ENCODE data around the gene MED14.

DNA sequence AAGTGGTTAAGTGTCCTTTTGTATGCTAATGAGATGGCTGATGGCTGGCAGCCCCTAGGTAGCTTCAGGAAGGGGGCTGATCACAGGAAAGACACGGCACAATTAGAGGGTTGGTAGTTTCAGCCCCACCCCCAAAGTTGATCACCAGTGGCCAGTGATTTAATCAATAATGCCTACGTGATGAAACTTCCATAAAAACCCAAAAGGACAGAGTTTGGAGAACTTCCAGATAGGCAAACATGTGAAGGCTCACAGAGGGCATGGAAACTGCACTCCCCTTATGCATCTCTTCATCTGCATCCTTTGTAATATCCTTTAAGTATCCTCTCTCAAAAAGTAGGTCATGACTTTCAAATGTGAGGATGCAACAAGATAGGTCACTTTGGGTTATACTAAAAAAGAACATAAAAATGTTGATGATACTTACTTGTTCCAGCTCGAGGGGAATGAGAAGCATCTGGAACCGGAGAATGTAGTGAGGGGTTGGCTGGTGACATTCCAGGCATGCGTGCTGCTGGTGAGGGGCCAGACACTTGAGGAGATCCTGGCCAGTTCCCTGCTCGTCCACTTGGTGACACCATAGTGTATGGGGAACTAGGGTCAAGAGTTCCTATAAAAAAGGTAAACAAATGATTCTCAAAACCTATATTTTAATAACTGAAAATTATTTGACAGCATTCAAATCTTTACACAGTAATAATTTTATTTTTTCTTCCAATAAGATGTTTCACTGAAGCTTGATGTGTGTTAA, 71.3 kb downstream of the MED14 start:
- TF ChIP-seq, protein P1, sequence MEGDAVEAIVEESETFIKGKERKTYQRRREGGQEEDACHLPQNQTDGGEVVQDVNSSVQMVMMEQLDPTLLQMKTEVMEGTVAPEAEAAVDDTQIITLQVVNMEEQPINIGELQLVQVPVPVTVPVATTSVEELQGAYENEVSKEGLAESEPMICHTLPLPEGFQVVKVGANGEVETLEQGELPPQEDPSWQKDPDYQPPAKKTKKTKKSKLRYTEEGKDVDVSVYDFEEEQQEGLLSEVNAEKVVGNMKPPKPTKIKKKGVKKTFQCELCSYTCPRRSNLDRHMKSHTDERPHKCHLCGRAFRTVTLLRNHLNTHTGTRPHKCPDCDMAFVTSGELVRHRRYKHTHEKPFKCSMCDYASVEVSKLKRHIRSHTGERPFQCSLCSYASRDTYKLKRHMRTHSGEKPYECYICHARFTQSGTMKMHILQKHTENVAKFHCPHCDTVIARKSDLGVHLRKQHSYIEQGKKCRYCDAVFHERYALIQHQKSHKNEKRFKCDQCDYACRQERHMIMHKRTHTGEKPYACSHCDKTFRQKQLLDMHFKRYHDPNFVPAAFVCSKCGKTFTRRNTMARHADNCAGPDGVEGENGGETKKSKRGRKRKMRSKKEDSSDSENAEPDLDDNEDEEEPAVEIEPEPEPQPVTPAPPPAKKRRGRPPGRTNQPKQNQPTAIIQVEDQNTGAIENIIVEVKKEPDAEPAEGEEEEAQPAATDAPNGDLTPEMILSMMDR (IDR thresholded peaks at IDR 0.05), result no peak
- no peak for TF ChIP-seq EZH2 (IDR thresholded peaks at IDR 0.05; ENCODE audit: borderline replicate concordance, insufficient read depth, low read depth, low read length, poor library complexity, severe bottlenecking)

Data from B cell (primary cell).